Measurements from ENCODE around the gene CHPT1.
"Not testable (repeated sequence)": the region's sequence is repeated elsewhere in the genome, so short reads cannot be mapped to it uniquely, and the experiment has no call there.

Gene CHPT1

DNA sequence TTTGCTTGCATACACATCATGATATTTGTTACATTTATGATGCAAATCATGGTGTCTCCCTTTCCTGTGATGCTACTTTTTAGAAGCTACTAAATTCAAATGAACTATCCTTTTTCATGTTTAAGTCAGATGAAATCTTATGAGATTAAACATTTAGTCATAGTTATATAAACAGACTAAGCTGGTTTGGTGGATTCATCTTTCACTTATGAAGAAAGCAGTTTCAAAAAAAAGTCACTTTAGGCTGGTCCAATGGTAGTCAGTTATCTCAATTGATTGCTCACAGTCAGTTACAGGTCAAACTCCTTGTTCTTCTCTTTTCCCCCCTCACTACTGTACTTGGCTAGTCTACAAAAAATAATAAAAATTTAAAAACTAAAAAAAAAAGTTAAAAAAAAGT is 22.1 kb downstream of the CHPT1 start:
- FAIRE-seq (no peak), DNase-seq (ENCODE audit: low spot score) (no peak)

GRCh38 chr12:101720118-101720517 is 22.7 kb downstream of the CHPT1 start:
- no peak for FAIRE-seq
- DNase-seq (ENCODE audit: low spot score) = no peak

DNA sequence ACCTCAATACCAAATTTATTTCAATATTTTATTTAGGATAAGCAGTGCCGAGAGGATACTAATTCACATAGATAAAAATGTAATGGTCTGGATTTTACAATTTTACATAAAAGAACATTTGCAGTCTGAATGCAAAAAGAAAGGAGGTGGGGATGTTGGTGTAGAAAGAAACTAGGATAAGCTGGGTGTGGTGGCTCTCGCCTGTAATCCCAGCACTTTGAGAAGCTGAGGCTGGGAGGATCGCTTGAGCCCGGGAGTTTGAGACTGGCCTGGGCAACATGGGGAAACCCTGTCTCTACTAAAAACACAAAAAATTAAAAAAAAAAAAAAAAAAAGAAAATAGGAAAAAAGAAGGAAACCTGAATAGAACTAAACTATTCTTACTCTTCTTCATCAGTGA is 25.0 kb downstream of the CHPT1 start:
- DNase-seq (ENCODE audit: low spot score) (no peak), FAIRE-seq (no peak)

DNA sequence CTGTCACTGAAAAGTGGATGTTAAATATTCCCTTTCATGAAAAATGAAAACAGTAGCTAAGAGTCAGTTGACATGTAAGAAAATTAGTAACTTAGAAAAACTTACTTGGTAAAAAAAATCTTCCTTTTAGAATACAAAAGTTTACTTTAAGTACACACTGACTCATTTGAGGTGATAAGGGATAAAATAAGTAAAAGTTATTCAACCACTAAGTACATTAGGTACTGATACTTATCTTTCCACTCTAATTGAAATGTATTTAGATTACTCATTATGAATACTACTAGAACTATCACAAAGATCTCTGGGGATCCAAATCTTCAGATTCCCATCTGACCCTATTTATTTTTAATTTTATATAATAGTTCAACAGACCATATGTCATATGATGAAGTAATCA is 29.7 kb downstream of the CHPT1 start:
- FAIRE-seq (peak; percentile 76), DNase-seq (ENCODE audit: low spot score) (no peak)

DNA sequence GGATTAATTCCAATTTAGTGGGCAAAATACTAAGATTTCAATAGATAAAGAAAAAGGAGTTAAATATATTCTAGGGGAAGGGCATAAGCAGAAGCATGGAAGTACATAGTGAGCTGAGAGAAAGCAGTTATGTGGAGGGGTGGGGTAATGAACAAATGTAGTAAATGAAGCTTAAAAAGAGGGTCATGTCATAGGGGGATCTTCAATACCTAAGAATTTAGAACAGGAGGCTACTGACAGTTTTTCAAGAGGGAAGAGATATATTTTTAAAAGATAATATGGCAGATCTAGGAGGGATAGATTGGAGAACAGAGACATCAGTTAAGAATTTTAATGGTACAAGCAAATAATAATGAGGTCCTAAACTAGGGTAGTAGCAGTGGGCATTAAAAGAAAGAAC is 32.4 kb downstream of the CHPT1 start:
- FAIRE-seq (no peak), DNase-seq (ENCODE audit: low spot score) (no peak)

DNA sequence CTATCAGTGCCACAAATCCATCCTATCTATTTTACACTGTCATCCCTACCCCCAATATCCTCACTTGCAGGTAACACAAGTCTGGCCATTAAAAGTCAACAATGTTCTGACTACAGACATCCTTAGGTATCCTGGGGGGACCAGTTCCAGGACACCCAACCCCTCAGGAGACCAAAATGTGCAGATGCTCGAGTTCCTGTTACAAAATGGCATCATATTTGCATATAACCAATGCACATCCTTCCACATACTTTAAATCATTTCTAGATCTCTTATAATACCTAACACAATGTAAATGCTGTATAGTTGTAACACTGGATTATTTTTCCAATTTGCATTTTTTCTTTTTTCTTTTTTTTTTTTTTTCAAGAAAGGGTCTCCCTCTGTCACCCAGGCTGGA is 34.9 kb downstream of the CHPT1 start:
- DNase-seq (ENCODE audit: low spot score) = no peak
- no peak for FAIRE-seq

GRCh38 chr12:101733166-101733565 is 35.7 kb downstream of the CHPT1 start:
- DNase-seq (ENCODE audit: low spot score) = no peak
- FAIRE-seq = peak; percentile 84

DNA sequence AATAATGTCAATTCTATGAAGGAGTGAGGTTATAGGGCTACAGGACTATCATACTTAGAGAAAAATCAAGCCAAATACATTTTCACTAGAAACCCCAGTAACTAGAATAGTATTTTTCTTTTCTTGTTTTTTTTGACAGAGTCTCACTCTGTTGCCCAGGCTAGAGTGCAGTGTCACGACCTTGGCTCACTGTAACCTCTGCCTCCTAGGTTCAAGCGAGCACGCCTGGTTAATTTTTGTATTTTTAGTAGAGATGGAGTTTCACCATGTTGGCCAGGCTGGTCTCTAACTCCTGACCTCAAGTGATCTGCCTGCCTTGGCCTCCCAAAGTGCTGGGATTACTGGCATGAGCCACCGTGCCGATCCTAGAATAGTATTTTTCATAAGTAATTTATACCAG is 37.0 kb downstream of the CHPT1 start:
- FAIRE-seq; DNase-seq (ENCODE audit: low spot score): not testable (repeated sequence)

DNA sequence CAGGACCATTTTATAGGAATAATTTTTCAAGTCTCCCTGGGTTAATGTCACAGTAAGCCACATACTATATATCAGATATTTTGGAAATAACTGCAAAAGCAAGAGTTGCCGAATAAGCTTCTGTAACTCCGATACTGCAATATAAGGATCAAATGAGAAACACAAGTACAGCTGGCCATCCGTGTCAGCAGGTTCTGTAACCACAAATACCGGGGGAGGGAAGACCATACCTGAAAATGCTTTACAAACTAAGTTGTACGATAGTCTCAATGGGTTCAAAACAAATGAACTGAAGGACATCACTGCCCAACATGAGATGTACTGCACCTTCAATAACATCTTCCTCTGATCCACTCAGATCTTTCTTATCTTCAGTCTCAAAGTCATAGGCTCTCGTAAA is 40.0 kb downstream of the CHPT1 start:
- no peak for FAIRE-seq
- DNase-seq (ENCODE audit: low spot score) = no peak

DNA sequence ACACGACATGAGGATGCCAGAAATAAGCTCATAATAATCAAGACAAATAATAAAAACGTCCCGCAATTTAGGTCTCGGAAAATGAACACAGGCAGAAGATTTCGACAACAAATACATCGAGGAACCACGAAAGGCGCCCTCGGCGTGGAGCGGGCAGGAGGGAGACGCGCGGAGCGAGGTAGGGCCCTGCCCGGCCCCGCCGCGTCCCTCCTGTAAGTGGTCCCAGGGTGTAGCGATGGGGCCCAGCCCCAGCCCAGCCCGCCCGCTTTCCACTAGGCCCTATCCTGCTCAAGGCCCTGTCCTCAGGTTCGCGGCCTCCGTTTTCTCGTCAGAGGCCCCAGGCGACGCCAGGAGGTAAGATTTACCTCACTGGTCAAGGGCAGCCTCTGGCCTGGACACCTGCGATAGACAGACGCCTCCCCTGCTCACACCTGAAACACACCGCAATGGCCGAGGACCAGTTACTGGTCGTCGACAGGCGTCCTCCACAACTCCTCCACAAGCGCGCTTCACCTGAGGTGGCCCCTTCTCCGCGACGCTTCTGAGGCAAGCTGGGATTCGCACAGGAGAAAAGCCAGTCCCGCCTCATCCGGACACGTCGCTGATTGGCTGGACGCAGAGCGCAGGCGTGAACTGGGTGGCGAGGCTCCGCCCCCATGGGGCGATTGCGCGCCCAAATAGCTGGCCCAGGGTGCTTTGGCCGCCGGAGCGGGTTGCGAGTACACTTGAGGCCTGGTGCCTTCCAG is 41.7 kb downstream of the CHPT1 start, which contains the start of gene SYCP3:
Gene SYCP3 (minus strand): TSS at position 543 of the 746 bp plus-strand sequence. CDS start 1,527 bp downstream, outside the sequence.
- DNase-seq (ENCODE audit: low spot score) (no peak), FAIRE-seq (no peak)

DNA sequence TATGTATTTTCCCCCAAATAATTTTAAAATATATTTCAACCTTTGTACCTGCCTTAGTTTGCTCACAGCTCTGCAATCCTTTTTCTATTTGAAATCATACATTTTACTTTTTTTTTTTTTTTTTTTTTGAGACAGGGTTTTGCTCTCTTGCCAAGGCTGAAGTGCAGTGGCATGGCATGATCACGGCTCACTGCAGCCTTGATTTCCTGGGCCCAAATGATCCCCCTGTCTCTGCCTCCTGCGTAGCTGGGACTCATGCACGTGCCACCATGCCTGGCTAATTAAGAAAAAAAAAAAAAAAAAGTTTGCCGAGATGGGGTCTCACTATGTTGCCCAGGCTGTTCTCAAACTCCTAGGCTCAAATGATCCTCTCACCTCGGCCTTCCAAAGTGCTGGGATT is 43.1 kb downstream of the CHPT1 start:
- FAIRE-seq = no peak
- no peak for DNase-seq (ENCODE audit: low spot score)

- FAIRE-seq (no peak), DNase-seq (ENCODE audit: low spot score) (no peak)
Observed at GRCh38 chr12:101740980-101741379, 43.5 kb downstream of the CHPT1 start.

DNA sequence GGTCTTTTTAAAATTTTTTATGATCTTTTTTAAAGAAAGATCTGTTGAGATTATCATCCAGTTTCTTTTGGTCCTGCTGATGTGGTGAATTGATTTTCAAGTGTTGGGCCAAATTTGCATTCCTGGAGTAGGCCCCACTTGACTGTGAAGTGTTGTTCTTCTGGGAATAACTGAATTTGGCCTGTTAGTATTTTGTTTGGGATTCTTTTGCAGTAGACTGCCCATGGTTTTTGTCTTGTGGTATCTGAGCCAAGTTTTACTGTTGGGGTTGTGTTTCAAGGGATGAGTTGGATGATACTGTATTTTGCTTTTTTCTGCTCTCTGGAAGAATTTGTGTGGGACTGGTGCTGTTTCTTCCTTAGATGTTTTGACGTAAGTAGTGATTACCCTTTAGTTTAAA is 45.8 kb downstream of the CHPT1 start:
- FAIRE-seq = no peak
- no peak for DNase-seq (ENCODE audit: low spot score)

- DNase-seq (ENCODE audit: low spot score) (no peak), FAIRE-seq (no peak)
Observed at GRCh38 chr12:101743724-101744472, 46.5 kb downstream of the CHPT1 start.

DNA sequence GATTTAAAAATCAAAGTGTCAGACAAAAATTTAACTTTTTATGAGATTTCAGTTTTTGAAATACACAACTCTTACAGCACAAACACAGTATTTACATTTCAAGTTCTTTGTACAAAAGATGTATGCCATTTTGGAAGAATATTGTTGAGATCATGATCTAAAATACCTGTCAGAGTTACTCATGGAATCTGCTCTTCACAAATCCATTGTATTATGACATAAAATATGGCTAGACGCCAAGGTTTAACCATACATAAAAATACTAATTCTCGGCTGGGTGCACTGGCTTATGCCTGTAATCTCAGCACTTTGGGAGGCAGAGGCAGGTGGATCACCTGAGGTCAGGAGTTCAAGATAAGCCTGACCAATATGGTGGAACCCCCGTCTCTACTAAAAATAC is 48.0 kb downstream of the CHPT1 start:
- FAIRE-seq (no peak), DNase-seq (ENCODE audit: low spot score) (no peak)

GRCh38 chr12:101746196-101746595 is 48.8 kb downstream of the CHPT1 start:
- DNase-seq (ENCODE audit: low spot score) (no peak), FAIRE-seq (no peak)

GRCh38 chr12:101746661-101747060 is 49.2 kb downstream of the CHPT1 start:
- FAIRE-seq = no peak
- DNase-seq (ENCODE audit: low spot score) = no peak

- no peak for DNase-seq (ENCODE audit: low spot score)
- FAIRE-seq = no peak
Observed at GRCh38 chr12:101747697-101748096, 50.3 kb downstream of the CHPT1 start.

- FAIRE-seq (no peak), DNase-seq (ENCODE audit: low spot score) (no peak)
Observed at GRCh38 chr12:101748907-101749306, 51.5 kb downstream of the CHPT1 start.

DNA sequence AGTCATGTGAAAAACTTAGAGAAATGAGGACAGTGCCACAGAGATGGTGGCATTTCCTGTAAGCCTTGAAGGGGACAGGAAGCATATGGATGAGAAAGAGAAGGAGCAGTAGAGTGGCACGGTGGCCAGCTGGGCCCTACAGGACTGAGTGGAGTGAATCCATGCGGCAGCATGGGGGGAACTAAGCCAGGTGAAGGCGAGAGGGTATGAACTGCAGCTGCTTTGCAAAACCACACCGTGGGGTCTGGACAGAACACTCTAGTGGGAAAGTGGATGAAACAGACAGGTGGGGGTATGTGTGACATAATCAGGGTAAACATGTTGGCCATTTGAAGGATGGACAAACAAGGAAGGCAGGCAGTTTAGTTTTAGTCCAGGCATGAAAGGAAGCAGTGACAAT is 52.2 kb downstream of the CHPT1 start:
- DNase-seq (ENCODE audit: low spot score) = no peak
- FAIRE-seq = no peak

DNA sequence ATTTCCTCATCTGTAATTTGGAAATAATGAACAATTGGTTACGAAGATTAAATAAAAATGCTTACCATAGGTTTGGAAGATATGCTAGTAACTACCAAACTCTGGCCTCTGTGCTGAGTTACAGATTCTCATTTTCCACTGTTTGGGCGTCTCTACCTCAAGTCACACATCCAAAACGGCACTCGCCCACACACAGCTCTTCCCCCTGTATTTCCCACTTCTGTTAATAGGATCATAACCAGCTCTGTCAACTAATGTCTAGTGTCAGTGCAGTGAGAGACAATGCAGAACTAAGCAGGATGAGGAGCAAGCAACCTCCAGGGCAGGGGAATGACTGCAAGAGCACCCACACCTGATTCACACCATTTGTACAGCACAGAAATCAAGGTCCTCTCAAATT is 52.7 kb downstream of the CHPT1 start:
- no peak for DNase-seq (ENCODE audit: low spot score)
- no peak for FAIRE-seq

- peak; percentile 44 for FAIRE-seq
- peak; percentile 13 for DNase-seq (ENCODE audit: low spot score)
Observed at GRCh38 chr12:101759396-101760047, 62.1 kb downstream of the CHPT1 start.
